Keratinocyte (primary cell): ENCODE data around the gene EN2.

Experiments
- EZH2 ChIP-seq: IDR thresholded peaks from one replicate; pipeline ENCODE4 v1.6.1; 2012; ENCODE audit warnings: inconsistent platforms, mild to moderate bottlenecking, low read length, moderate library complexity
- TF ChIP-seq, protein P1 (sequence below), 3 experiments: IDR thresholded peaks in 1 of 3; conservative IDR thresholded peaks in 1 of 3; optimal IDR thresholded peaks in 1 of 3; 2 replicates in 2 of 3; 3 replicates in 1 of 3; pipeline versions ENCODE3 to v1.5.1; 2011; ENCODE audit warnings: low read length in 3 of 3, mild to moderate bottlenecking in 3 of 3, moderate library complexity in 2 of 3, control low read depth in 1 of 3, inconsistent platforms in 1 of 3; ENCODE audit not compliant: insufficient read depth in 2 of 3; ENCODE audit errors: extremely low read depth in 1 of 3

DNA sequence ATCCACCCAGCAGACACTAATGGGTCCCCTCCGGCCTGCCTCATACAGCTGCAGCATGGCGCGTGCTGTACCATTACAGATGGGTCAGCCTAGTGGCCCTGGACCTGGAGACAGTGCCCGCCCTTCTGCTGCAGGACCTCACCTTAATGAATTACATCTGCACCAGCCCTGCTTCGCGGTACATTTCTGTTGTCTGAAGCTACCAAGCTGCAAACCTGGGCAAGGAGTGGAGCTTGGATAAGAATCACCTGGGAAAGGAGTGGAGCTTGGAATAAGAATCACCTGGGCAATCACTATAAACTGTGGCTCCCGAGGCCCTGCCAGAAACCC, 33.0 kb upstream of the EN2 start:
- TF ChIP-seq, protein P1, sequence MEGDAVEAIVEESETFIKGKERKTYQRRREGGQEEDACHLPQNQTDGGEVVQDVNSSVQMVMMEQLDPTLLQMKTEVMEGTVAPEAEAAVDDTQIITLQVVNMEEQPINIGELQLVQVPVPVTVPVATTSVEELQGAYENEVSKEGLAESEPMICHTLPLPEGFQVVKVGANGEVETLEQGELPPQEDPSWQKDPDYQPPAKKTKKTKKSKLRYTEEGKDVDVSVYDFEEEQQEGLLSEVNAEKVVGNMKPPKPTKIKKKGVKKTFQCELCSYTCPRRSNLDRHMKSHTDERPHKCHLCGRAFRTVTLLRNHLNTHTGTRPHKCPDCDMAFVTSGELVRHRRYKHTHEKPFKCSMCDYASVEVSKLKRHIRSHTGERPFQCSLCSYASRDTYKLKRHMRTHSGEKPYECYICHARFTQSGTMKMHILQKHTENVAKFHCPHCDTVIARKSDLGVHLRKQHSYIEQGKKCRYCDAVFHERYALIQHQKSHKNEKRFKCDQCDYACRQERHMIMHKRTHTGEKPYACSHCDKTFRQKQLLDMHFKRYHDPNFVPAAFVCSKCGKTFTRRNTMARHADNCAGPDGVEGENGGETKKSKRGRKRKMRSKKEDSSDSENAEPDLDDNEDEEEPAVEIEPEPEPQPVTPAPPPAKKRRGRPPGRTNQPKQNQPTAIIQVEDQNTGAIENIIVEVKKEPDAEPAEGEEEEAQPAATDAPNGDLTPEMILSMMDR (optimal IDR thresholded peaks at IDR 0.05 in 1 of 3, IDR thresholded peaks at IDR 0.05 in 1 of 3, conservative IDR thresholded peaks at IDR 0.05 in 1 of 3; ENCODE audit: extremely low read depth in 1 of 3, insufficient read depth in 2 of 3, low read length in 3 of 3), result no peak
- TF ChIP-seq EZH2, result no peak
